COR-L47 (cell line): ENCODE measurements around the gene NCKAP5.

Experiments used
- DNase-seq: peaks from one replicate; lab custom pipeline; 2025; lab: John Stamatoyannopoulos, UW

Gene NCKAP5

DNA sequence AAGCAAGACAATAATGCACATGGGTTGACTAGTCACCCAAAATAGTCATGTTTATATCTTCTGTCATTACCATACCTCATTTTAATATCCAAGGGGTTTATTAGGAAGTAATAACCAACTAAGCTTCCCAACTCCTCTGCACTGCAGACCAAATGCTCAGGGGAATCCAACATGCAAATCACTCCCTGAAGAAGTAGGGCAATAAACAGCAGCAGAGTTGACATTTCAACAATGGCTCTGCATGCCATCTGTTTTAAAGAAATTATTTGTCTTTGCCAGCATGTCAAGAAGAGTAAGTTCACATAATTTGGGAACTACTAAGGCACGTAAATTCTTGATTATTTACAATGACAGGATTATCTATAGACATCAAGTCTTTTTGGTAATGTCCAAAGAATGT is 813.9 kb downstream of the NCKAP5 start:
- DNase-seq: no peak

DNA sequence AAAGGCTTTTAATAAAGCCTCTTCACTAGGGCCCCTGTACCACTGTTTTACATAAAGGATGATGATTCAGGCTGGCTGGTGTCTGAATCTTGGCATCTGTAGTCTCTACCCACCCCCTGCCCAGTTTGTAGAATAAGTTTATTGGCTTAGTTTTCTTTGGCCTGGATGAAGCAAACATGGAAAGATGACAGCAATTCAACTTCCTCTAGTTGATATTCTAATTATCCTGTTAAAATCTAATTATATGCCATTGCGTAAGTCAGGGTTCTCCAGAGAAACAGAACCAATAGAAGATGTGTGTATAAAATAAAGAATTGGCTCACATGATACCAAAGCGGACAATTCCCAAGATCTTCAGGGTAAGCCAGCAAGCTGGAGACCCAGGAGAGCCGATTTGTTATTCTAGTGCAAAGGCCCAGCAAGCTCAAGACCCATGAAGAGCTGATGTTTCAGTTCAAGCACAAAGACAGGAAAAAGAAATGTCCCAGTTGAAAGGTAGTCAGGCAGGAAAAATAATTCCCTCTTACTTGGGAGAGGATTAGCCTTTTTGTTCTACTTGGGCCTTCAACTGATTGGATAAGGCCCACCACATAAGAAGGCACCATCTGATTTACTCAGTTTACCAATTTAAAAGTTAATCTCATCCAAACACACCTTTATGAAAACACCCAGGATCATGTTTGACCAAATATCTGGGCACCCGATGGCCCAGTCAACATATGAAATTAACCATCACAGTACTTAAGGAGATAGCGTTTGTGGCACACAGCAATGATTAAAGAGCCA is 815.6 kb downstream of the NCKAP5 start:
- DNase-seq: no peak

DNA sequence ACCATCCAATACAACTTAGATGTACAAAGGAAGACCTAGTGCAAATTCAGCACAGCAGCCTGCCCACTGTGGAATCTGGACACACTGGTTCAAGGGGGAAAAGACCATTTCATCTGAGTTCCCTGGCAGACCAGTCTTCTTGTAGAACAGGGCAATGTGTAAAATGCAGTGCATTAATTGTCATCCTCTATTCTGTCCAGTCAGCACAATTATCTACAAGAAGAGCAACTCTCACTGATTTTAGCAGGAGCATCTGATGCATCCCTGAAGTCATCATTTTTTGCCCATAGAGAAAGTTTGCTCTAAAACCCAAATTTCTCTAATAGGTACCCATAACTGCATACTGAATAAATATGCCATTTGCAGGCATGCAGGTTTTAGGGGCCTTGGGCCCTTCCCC is 816.4 kb downstream of the NCKAP5 start:
- DNase-seq: no peak

DNA sequence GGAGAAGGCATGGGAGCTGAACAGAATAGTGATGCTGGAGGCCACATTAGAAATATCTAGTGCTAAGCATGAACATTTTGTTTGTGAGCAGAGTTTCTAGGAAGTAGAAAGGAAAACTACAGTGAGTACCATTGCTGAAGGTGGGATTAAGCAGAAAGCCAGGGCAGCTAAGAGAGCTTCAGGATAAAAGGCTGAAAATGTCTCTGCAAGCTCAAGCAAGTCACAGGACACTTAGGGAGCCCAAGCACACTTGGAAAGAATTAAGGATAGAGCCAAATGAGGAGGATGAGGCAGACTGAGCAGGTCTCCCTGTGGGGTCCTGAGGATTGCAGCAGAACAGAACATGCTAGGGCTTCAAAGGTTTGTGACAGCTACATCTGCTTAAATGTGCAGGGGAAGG is 817.7 kb downstream of the NCKAP5 start:
- no peak for DNase-seq

DNA sequence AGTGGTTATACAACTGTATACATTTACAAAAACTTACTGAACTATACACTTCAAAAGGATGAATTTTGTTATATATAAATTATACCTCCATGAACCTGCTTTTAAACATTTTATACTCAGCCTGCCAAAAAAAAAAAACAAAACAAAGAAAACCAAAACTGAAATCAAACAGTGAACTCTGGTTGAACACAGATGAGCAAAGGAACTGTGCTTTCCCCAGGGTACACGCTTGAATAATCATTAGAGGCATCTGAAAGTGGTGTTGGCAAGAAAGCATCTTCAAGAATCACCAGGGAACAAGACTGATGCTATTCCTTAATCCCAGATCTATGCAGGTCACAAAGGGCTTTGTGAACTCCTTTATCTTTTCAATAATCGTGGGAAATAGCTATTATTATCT is 821.2 kb downstream of the NCKAP5 start:
- DNase-seq: no peak

DNA sequence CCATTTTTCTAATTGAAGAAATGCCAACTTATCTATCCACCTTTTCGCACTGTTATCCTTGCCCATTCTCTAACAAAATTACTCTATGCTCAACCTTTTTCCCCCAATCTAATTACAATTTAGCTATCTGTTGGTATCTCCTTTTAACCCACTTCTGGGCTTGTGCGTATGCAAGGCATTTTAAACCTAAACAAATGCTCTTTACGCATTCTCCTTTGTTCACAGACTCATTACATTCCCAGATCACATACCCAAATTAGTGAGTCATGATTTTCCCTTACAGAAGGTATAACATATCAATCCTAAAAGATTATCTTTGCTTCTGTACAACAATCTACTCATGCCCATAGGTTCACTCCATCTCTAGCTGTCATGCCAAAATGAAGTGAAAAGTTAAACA is 826.5 kb downstream of the NCKAP5 start:
- DNase-seq: no peak

DNA sequence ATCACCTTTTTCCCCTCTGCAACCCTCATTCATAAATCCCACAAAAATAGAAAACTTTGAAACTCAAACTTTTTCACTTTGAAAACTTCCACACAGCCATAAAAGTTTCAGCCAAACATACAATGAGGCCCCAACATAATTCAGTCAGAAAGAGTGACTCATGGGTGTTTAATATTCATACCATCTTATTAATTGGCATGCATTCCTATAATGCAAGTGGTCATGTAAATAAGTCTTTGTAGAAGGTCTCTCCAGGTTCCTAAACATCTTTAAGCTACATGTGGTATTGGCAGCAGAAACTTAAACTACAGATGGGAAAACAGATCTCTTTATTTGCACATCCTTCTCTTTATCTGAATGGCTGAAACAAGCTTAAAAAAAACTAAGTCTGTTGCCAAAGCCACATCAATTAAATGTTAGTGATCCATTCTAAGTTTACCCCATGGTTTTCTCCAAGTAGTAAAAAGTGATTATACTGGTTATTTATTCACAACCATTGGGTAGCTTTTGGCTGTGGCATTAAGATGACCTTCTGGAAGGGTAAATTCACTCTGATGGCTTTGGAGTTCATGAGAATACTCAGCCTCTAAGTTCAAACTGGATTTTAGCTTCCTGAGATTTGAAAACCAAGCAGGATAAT is 828.1 kb downstream of the NCKAP5 start:
- no peak for DNase-seq

DNA sequence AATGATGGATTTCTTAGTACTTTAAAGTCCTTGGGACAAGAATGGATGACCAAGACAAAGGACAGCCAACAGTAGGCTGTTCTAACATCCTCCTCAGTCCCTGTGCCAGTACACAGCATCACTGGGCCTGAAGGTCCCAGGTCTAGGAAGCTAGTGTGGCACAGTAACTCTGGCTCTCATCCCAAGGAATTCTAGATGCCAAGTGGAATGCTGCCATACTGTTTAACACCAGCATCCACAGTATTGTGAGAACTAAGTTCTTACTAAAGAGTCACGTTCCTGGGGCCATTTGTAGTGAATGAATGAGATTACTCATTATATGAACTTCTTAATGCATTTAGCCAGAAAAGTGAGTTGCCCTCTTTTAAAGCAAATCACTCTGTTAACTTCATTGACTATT is 830.0 kb downstream of the NCKAP5 start:
- DNase-seq: no peak

DNA sequence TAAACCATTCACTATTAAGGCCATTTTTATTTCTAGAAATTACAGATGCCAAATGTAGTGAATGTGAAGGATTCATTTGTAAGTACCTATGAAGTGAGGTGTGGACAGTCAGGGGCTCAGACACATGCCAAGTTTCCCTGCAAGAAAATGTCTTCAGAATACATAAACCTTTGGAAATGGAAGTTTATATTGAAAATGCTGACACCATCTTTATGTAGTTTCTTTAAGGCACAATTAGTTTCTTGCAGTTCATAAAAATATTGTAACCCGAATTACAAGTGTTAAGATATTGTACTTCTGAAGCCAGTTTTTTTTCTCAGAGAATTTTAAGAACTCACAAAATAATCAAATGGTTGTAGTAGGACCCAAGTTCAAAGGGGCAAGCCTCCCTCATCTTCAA is 832.2 kb downstream of the NCKAP5 start:
- no peak for DNase-seq

DNA sequence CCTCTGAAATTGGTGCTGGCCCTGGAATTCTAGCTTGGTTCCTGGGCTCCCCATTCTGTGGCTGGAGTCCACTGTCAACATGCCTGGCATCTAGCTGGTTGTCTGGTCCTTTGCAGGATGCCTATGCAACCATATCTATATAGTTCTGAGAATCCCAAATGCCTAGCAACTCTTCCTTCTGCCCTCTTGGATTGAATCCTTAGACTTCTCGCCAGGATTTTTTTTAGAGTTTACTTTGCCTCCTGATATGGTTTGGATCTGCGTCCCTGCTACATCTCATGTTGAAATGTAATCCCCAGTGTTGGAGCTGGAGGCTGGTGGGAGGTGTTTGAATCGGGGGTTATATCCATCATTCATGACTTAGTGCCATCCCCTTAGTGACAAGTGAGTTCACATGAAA is 833.3 kb downstream of the NCKAP5 start:
- no peak for DNase-seq

DNA sequence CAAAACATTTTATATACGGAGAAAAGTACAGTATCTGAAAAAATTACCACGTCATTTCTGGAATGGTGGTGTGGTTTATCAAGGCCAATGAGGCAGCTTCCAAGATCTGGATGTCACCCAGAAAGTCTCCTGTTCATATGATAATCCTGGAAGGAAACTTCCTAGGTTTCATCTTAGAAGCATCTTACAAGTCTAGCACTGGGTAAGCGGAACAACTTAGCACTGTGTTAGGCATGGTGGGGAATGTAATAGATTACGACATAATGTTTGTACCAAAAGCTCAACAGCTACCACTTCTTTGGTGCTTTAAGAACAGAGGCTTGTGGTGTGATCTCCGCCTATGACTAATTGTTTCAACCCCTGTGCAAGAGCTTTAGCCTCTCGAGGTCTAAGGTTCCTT is 835.2 kb downstream of the NCKAP5 start:
- no peak for DNase-seq

DNA sequence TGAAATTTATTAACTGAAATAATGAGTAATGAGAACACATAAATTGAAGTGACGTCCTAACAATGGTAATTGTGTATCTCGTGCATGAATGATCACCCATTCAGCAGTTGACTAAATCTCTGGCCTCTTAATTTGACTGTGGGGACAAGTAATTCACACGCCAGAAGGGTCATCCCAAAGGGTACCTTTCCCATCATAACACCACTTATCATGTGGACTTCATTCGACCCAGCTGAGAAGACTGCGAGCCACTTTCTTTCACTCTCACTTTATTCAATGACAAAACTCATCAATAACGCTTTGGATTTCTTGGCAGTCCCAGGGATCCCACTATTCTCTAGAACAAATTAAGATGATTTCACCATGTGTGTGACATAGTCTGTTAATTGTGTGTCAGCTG is 835.6 kb downstream of the NCKAP5 start:
- DNase-seq: no peak

DNA sequence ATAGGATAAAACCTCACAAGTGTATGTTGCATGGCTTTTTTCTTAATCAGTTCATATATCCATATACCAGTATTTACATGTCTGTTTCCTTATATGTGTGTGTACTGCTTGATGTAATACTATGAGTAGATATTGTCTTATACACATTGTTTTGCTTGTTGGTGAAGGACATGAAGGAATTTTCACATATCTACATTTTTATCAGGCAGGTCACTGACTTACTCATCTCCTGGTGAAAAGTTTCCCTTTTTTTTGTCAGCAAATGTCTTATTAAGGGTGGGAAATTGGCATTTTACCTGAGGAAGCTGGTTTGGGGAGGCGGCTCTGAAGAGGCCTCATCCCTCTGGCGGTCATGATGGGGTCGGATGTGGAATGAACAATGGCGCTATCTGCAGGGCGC is 836.8 kb downstream of the NCKAP5 start:
- no peak for DNase-seq

DNA sequence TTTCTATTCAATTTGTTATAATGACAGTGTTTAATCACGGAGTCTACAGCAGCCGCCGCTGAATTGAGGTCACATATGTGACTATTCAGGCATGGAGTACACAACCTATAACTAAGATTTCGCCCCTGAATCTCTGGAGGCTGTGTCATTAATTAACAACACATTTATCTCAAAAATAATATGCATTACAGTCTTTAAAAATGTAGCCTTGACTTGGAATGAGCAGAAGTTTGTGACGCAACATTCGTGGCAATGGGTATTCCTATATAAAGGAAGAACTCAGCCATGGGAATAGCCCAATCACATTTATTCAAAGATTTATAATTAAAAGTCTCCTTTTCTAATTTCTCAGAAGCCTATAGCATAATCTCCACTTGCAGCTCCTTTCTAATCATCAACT is 837.7 kb downstream of the NCKAP5 start:
- DNase-seq: no peak

DNA sequence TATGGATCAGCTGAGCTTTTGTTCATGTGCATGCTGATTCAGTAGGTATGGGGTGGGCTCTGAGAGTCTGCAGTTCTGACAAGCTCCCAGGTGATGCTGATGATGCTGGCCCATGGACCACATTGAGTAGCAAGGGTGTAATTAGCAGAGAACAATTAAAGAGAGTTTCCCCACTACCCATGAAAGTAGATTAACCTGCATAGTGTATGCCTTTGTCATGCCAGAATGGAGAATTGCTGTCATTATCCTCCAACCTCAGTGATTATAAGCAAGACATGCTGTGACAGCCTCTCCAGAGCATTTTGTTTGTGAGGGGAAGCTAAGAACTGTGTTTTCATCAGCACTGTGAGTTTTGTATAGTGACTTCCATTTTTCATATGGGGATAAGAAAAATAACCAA is 838.7 kb downstream of the NCKAP5 start:
- no peak for DNase-seq

DNA sequence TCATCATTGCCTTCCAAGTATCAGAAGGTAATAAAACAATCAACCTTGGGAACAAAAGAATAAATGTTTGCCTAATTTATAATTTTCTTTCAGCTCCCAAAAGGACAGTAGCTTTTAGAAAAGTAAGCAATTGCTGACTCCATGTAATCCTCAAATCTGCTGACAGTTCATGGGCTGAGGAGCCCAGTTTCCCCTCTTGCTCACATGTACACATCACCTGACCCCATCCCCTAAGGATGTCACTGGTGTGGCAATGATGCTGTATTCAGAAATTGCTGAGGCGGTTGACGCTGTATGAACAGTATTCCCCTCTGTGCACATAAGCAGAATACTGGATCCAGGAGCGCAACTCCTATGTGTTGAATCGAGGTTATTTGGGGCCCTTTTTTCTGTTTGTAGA is 842.1 kb downstream of the NCKAP5 start:
- no peak for DNase-seq

DNA sequence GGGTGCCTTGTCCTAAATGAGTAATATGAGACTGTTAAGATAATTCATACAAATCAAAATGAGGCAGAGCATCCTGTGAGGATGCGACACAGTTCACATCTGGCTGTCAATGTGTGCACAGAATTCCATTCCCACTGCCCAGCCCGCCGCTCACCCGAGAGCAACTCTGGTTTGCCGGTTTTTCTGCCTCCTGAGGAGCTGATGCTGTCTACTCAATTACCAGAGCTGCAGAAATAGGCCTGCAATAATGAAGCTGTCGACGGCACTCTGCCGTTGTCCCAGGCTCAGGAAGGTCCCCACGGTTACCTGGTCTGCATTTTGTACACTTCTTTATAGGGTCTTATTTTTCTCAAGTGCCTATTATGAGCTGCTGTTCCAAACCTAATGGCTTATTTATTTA is 842.5 kb downstream of the NCKAP5 start:
- no peak for DNase-seq

DNA sequence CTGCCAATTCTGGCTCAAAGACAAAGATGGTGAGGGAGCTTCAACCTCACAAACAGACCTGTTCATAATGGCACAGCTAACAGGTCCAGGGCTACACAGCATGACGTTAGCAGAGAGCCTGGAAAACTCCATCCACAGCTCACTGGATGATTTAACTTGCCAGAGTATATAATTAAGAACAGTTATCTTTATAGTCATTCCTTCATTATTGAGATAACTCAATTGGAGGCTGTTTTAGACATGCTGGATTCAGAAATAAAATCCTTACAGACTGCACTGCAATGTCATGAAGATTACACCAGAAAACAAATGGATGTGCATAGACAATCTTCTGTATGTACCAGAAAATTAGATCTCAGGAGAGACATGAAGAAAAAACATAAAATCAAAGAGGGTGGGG is 843.1 kb downstream of the NCKAP5 start:
- no peak for DNase-seq

DNA sequence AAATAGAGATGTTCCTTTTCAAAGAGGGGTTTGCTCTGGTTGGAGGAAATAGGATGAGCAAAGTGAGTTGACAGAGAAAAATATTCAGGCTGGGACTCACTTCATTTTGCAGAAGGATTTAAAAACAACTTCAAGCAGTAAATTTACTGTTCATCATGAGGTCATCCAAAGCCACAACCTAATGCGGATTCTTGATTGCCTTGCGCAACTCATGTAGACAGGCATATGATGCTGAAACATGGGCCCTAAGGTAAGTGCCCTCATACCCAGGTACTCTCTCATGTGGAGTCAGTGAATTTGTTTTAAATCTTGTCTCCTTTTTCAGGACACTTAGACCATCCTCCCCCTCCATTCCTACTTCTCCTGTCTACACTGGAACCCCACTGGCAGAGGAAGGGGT is 846.3 kb downstream of the NCKAP5 start:
- no peak for DNase-seq

DNA sequence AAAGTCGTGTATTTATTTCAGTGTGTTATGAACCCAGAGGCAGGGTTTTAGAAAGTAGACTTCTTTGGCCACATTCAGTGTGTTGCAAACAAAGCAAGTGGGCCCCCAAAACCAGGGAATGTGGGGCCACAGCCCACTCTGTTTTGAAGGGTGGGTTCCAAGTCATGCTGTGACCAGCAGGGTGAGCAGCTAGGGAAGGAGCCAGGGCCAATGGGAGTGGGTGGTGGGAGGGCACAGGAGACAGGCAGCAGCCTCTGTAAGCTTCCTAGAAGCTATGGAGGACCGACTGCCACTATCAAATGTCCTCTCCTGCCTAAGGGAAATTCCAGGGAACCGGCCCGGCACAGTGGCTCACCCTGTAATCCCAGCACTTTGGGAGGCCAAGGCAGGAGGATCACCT is 847.9 kb downstream of the NCKAP5 start:
- DNase-seq: no peak

DNA sequence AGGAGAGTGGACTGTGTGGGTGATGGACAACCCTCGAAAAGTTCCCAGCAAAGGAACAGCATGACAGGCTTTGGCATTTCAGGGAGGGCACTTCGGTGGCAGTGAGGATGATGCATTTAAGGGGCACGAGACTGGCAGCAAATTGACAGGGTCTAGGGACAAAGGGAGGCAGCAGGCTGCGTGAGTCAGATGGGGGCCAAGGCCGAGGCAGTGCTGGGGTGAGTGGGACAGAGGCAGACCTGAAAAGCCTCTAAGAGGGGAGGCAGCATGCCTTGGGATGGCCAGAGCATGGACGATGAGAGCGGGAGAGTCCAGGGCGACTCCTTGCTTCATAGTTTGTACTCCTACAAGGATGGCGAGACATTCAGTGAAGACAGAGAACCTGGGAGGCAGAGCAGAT is 848.8 kb downstream of the NCKAP5 start:
- DNase-seq: no peak

DNA sequence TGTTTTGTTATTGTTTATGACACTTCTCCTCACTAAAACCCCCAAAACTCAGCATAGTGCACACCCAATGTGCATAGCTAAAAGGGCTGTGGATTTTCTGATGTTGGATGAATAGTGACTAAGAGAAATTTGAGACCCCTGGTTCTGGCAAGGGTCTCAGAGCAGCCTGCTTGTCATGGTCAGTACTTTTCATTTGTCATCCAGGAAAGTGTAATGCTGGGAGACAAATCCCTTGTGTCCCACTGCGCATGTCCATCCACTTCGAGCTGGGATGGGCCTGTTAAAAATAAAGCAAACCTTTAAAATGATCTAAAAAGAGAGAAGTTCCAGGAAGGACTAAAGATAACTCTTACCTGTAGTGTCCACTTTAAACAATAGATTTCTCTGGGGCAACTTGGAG is 851.3 kb downstream of the NCKAP5 start:
- DNase-seq: no peak

DNA sequence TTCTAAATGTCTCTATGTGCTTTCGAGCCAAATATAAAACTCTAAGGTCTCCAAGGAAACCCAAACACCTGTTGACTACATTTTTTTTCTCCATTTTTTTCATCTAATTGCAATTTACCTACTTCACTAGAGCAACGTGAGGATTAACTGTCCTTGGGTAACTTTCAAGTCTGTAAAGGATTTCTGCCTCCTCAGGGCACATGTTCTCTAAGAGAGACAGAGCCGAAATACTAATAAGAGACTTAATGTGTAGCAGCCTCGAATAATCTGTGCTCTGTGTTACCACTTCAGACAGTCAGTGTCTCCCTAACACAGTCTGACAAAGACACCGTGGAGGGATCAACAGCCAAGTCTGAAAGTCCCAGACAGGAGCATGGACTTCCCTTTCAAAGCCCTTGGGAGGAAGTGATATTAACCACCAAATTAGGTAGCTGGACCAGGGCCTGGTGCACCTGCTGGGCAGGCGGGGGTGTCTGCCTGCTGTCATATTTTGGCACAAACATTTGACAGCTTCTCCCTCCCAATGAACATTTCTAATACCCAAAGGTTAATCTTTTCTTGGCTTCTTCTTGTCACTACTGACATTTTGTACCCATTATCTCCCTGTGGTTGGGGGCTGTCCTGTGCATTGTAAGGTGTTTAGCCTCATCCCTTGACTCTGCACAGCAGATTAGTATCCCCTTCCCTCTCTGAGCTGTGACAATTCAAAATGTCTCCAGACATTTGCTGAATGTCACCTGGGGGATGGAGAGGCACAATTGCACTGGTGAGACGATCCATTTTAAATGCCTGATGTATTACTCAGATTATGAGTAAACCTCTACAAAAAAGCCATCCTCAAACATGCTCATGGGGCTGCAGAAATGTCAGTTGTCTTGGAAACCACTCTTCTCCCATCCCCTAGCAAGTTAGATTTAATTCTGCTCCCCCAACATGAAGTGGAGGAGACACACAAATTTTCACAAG is 852.6 kb downstream of the NCKAP5 start:
- no peak for DNase-seq
